Measurements from ENCODE around the gene TUBGCP2.

- no peak for TF ChIP-seq CTCF (IDR thresholded peaks at IDR 0.05)
- no peak for TF ChIP-seq POLR2A (IDR thresholded peaks at IDR 0.05)
- no peak for TF ChIP-seq POLR2AphosphoS5 (IDR thresholded peaks at IDR 0.05)
- TF ChIP-seq EP300 (IDR thresholded peaks at IDR 0.05; ENCODE audit: low read depth), result no peak
These were observed 6.2 kb upstream of the TUBGCP2 start for GRCh38 chr10:133314911-133315310.
